Left lung (tissue), 10 donors: ENCODE measurements around the gene SOS1. TPM values are rescaled to one million over a fixed set of nuclear protein-coding genes. Genes with fewer than 3 reads are reported as not detected.

Experiments used
- ATAC-seq: fragments of 200-7000 bp; cut with Tn5 transposase; one replicate; pipeline ENCODE4 v1.9.1; 2020; ENCODE audit warnings: moderate library complexity
- DNase-seq, 4 donors: peaks; one replicate each; pipeline ENCODE4 v3.0.0-alpha.2; 2013 to 2020
- H3K27ac ChIP-seq, 2 donors: fragments of 200-600 bp; sonication (generic) in 1 of 2; one replicate each; pipeline versions ENCODE4 v1.5.0 to v1.8.0; 2020 to 2021
- H3K27me3 ChIP-seq, 2 donors: fragments of 200-600 bp; sonication (generic) in 1 of 2; one replicate each; pipeline versions ENCODE4 v1.5.0 to v1.8.0; 2020 to 2021
- H3K36me3 ChIP-seq, 2 donors: fragments of 200-600 bp; sonication (generic) in 1 of 2; one replicate each; pipeline versions ENCODE4 v1.5.0 to v1.8.0; 2020 to 2021
- H3K4me1 ChIP-seq, 2 donors: fragments of 200-600 bp; one replicate each; pipeline ENCODE4 v1.8.0; 2021
- H3K4me3 ChIP-seq, 2 donors: fragments of 200-600 bp; sonication (generic) in 1 of 2; one replicate each; pipeline versions ENCODE4 v1.5.0 to v1.8.0; 2020 to 2021; ENCODE audit warnings: mild to moderate bottlenecking in 1 of 2
- H3K9me3 ChIP-seq, 2 donors: fragments of 200-600 bp; sonication (generic) in 1 of 2; one replicate each; pipeline versions ENCODE4 v1.5.0 to v1.8.0; 2020 to 2021
- CTCF ChIP-seq, 2 donors: fragments of 200-600 bp; sonication (generic) in 1 of 2; IDR thresholded peaks; one replicate each; pipeline versions ENCODE4 v1.5.0 to v1.8.0; 2021; ENCODE audit warnings: antibody characterized with exemption in 2 of 2
- intact Hi-C, 2 donors: fragments of 100-400 bp; cut with DNase I; formaldehyde crosslinking; loops; one replicate each; pipeline versions ENCODE4 v1.11.2 to v1.14.2; 2022
- polyA plus RNA-seq, 6 donors: library from polyadenylated mRNA; unstranded; fragments of 120-200 nt; gene quantifications; one replicate each; pipeline ENCODE4 v1.2.1, GENCODE V29; 2013; ENCODE audit not compliant: insufficient read length in 6 of 6
- total RNA-seq, 2 donors: library from RNA; stranded (reverse); fragmentation: NEBNext Ultra II Directional; extraction: Animal tissue kit (Norgen Biotek cat#: 25700); gene quantifications; one replicate each; pipeline ENCODE4 v1.2.1, GENCODE V29; 2021
- donor health status: DM: no; HTN: yes; CAD: no.
- donor health status: DM: no; HTN: no; CAD: no.

Gene SOS1
- total and polyA plus RNA-seq, 8 donors: 31.3 to 69.2 (median 60.7) TPM

- Histone ChIP-seq H3K36me3 (peaks cover 0 to 72% of the 10 kb centered on the region in 2 donors), H3K4me3 (no peak overlapping the region), H3K27ac (no peak overlapping the region), H3K4me1 (no peaks in the 10 kb centered on the region), H3K27me3 (no peaks in the 10 kb centered on the region), H3K9me3 (no peaks in the 10 kb centered on the region)
- ATAC-seq: no peak
- no peak for DNase-seq
- intact Hi-C loops: no loop called here
- no peak for TF ChIP-seq CTCF (IDR thresholded peaks at IDR 0.05)
These were observed 132.1 kb downstream of the SOS1 start for GRCh38 chr2:38988716-38989115.

- H3K4me1 ChIP-seq: no peaks in the 10 kb centered on the region
- no peaks in the 10 kb centered on the region for H3K9me3 ChIP-seq
- no peak overlapping the region for H3K4me3 ChIP-seq
- peaks cover 0 to 38% of the 10 kb centered on the region in 2 donors for H3K36me3 ChIP-seq
- DNase-seq (no peak), ATAC-seq (no peak)
- TF ChIP-seq CTCF (IDR thresholded peaks at IDR 0.05): no peak
- intact Hi-C loops: no loop called here
- H3K27ac ChIP-seq: no peak overlapping the region
- no peaks in the 10 kb centered on the region for H3K27me3 ChIP-seq
These were observed 138.4 kb downstream of the SOS1 start for GRCh38 chr2:38982498-38982897.

GRCh38 chr2:38981670-38982357, 139.0 kb downstream of the SOS1 start:
- DNase-seq (no peak), ATAC-seq (no peak)
- no peaks in the 10 kb centered on the region for H3K27me3 ChIP-seq
- H3K4me1 ChIP-seq: no peaks in the 10 kb centered on the region
- no peak overlapping the region for H3K27ac ChIP-seq
- H3K36me3 ChIP-seq: peaks cover 0 to 31% of the 10 kb centered on the region in 2 donors
- TF ChIP-seq CTCF (IDR thresholded peaks at IDR 0.05): no peak
- H3K4me3 ChIP-seq: no peak overlapping the region
- intact Hi-C loops: no loop called here
- H3K9me3 ChIP-seq: no peaks in the 10 kb centered on the region

GRCh38 chr2:38981003-38981669, 139.7 kb downstream of the SOS1 start:
- no peaks in the 10 kb centered on the region for H3K4me1 ChIP-seq
- no peak for DNase-seq
- ATAC-seq: no peak
- TF ChIP-seq CTCF (IDR thresholded peaks at IDR 0.05): no peak
- intact Hi-C loops: no loop called here
- no peak overlapping the region for H3K27ac ChIP-seq
- H3K36me3 ChIP-seq: peaks cover 0 to 25% of the 10 kb centered on the region in 2 donors
- H3K9me3 ChIP-seq: no peaks in the 10 kb centered on the region
- H3K27me3 ChIP-seq: no peaks in the 10 kb centered on the region
- no peak overlapping the region for H3K4me3 ChIP-seq

GRCh38 chr2:38978908-38979307, 141.9 kb downstream of the SOS1 start:
- Histone ChIP-seq H3K36me3 (peaks cover 0 to 4% of the 10 kb centered on the region in 2 donors), H3K4me1 (no peaks in the 10 kb centered on the region), H3K27me3 (no peaks in the 10 kb centered on the region), H3K4me3 (no peak overlapping the region), H3K27ac (peak overlapping the region in 1 of 2 donors; percentile 34), H3K9me3 (no peaks in the 10 kb centered on the region)
- TF ChIP-seq CTCF (IDR thresholded peaks at IDR 0.05): no peak
- intact Hi-C loops: no loop called here
- DNase-seq (no peak), ATAC-seq (no peak)
